HG02763 (cell line): ENCODE measurements around the gene RAI14.
"Not testable (repeated sequence)": the region's sequence is repeated elsewhere in the genome, so short reads cannot be mapped to it uniquely, and the experiment has no call there.

Source experiments
- ATAC-seq: cut with Tn5 transposase; IDR thresholded peaks from one replicate; pipeline ENCODE4 v1.9.1; 2021; ENCODE audit warnings: mild to moderate bottlenecking, moderate library complexity; ENCODE audit not compliant: unreplicated experiment

Gene RAI14

DNA sequence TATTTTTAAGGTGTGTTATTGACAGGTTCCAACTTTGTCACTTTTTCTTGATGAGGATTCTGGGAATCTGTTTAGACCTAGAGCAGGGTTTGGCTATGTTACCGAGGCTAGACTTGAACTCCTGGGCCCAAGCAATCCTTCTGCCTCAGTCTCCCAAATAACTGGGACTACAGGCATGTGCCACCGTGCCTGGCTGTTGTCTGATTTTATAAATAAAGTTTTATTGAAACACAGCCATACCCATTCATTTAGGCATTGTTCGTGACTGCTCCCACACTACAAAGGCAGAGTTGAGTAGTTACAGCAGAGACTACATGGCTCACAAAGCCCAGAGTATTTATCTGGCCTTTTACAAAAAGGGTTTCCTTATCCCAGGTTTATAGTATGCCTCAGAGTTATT lies 102.4 kb downstream of the RAI14 start:
- no peak for ATAC-seq

GRCh38 chr5:34759213-34759612 lies 103.1 kb downstream of the RAI14 start:
- ATAC-seq = not testable (repeated sequence)

GRCh38 chr5:34765662-34766061 lies 109.5 kb downstream of the RAI14 start:
- ATAC-seq = no peak

GRCh38 chr5:34767180-34767579 lies 111.1 kb downstream of the RAI14 start:
- no peak for ATAC-seq

- no peak for ATAC-seq
Measured at GRCh38 chr5:34770486-34770885, 114.4 kb downstream of the RAI14 start.

- ATAC-seq = no peak
Measured at GRCh38 chr5:34771076-34771475, 114.9 kb downstream of the RAI14 start.

- ATAC-seq = no peak
Measured at GRCh38 chr5:34772267-34773098, 116.4 kb downstream of the RAI14 start.

- ATAC-seq = no peak
Measured at GRCh38 chr5:34774139-34774538, 118.0 kb downstream of the RAI14 start.

GRCh38 chr5:34774678-34775077 lies 118.5 kb downstream of the RAI14 start:
- not testable (repeated sequence) for ATAC-seq

GRCh38 chr5:34775886-34776285 lies 119.8 kb downstream of the RAI14 start:
- no peak for ATAC-seq

DNA sequence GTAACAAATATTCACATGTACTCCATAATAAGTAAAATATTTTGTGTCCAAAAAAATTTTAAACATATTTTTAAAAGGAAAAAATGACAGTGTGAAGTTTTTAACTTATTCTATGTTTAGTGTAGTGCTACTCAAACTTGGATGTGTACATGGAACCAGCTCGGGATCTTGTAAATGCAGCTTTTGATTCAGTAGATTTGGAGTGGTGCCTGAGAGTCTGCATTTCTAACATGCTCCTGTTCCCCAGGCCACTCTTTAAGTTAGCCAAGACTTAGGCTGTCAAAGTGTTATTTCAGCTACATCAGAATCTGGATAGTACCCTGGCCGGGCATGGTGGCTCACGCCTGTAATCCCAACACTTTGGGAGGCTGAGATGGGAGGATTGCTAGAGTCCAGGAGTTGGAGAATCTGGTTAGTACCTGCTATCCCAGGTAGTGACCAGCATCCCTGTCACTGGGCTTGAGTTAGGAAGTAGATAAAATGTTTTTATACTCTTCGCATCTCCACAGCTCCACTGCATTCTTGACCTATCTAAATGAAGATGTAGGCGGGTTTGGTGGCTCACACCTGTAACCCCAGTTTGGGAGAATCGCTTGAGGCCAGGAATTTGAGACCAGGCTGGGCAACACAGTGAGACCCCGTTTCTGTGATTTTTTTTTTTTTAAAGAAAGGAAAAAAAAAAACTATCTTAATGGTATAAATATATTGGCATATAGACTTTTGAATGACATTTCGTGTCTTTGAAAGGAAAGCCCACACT lies 122.1 kb downstream of the RAI14 start:
- no peak for ATAC-seq

DNA sequence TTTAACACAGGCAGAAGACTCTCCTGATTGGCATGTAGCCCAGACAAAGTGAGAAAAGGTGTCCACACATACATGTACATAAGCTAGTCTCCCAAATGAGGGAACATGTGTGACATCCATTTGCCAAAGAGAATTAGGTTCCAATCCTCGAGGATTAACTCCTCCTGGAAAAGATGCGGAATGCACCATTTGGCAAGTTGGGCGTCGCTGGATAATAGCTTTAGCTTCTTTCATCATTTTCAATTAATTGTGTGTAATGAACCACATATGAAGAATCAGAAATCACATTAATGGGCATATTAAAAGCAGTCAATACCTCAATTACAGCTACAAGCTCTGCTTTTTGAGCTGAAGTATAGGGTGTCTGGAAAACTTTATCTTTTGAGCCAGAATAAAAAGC lies 127.8 kb downstream of the RAI14 start:
- ATAC-seq = not testable (repeated sequence)

- ATAC-seq = no peak
Measured at GRCh38 chr5:34787035-34787434, 130.9 kb downstream of the RAI14 start.

GRCh38 chr5:34789021-34789531 lies 132.9 kb downstream of the RAI14 start:
- no peak for ATAC-seq

DNA sequence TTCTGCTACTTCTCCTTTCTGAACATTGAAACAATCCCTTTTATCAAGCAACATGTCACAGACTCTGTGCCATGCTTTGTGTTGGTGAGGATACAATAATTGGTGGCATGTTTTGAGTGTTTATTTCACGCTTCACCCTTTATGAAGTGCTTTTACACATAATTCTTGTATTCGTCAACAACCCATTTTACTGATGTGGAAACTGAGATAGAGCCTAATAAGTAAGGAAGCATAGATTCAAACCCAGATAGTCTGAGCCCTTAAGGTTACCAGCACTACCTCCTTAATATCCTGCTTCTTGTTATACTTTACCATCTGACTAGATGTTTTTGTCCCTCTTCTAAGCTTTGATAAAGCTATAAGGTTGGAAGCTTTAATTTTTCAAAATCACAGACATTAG lies 133.5 kb downstream of the RAI14 start:
- ATAC-seq = no peak

DNA sequence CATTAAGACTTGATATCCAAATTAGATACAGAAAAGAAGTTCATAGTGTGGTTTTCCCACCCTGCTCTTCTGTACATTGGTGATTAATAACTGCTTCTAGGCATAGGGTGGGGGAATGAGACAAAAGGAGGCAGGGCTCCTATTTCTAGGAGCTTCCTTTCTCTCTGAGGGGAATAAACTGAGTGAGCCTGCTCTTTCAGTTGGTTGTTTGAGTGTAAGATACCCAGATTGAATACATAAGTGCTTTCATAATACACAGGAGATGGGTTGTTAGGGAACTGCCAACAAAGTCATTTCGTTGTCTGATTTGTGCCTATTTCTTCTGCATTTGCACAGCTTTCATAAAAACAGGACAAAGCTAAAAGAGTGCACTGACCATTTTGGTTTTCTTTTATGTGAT lies 133.9 kb downstream of the RAI14 start:
- ATAC-seq = no peak

DNA sequence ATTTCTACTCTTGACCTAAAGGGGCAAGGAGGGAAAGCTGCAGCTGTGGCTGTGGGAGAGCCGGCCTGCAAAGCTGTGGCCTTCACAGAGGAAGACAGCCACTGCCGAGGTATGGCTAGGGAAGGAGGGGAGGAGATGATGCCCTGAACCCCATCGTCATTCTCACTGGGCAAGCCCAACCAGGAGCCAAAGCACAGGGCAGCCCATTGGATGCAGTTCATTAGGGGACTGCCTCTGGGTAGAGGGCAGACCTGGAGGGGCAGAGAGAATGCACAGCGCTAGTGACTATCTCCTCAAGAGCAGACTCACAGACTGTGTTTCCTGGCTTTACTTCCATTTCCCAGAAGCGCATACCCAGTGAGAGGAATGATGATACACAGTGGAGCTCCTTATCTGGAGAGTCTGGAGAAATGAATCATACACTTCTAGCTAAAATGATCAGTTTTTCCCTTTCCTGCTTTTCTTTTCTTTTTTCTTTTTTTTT lies 135.7 kb downstream of the RAI14 start:
- ATAC-seq = no peak

DNA sequence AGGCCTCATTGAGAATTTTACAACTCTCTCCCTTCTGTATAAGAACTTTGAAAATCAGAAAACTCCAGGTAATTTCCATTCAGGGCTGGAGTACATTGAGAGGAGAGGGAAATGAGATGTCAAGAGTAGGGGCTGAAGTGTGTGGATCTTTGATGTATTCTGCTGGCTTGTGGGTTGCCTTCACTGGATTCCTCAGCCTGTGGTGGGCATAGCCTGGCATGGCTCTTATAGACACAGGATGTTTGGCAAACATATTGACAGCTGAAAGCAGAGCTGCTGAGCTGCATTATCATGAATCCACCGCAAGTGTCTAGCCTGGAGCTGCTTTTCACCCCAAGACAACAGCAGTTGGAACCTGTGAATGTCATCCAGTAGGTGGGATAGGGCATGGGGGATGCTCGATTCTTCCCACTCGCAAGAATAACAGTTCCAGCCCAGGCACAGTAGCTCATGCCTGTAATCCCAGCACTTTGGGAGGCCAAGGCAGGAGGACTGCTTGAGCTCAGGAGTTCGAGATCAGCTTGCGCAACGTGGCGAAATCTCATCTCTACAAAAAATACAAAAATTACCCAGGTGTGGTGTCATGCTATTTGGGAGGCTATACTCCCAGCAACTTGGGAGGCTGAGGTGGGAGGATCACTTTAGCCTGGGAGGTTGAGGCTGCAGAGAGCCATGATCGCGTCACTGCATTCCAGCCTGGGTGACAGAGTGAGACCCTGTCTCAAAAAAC lies 146.9 kb downstream of the RAI14 start:
- ATAC-seq = no peak

DNA sequence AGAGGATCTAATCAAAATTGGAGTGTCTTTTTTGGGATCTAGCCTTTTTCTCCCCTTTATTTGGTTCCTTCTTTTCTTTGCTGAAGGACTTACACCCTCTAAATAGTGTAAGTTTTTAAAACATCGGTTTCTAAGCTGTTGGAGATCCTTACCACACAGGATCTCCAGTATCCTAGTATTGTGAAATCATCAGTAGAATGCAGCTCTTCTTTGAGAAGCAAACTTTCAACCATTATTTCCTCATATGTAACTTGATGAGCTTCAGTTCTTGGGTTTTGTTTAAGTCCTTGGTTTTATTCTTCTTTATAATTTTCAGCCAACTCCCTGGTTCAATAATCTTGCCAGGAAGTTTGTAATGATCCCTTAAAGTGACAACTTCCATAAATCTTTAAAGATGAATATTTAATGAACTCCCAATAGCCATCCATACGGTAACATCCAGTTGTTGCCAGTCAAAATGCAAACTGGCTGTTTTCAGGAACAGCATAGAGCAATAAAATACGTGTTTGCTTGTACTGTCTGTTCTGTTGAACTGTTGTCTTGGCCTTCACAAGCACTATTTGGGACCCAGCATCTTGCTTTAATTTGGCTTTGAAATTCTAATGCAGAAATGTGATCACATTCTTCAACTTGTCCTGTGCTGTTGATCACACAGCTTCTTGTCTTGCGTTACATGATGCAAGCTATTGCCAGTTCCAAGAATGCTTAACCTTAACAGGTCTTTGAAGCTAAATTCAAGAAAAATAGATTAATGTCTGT lies 148.0 kb downstream of the RAI14 start:
- ATAC-seq = no peak

DNA sequence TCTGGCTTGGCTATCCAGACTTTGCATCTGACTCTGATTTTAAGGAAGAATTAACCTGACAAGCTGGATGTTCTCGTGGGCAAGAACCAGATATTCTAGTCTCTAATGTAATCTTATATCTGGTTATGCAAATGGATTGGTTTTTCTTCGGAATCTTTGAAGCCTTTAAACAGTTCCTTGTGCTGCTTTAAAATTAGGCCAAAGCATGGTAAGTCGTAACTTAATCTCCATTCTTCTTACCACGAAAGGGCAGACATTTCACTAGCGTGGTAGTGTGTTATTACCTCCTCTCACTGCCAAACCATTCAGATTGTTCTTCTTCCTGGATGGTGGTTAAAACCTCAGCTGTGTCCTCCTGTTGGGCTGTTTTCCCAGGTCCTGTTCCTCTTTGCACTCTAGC lies 148.8 kb downstream of the RAI14 start:
- no peak for ATAC-seq
